Right atrium auricular region (tissue), 2 donors: ENCODE data around the gene BMP7. TPM values are rescaled to one million over a fixed set of nuclear protein-coding genes. Genes with fewer than 3 reads are reported as not detected.
"Not testable (repeated sequence)": the region's sequence is repeated elsewhere in the genome, so short reads cannot be mapped to it uniquely, and the experiment has no call there.

Experiments
- DNase-seq: peaks from one replicate; pipeline ENCODE4 v3.0.0-alpha.2; 2019; ENCODE audit warnings: low spot score
- H3K27ac ChIP-seq, 2 donors: fragments of 200-600 bp; sonication (generic); 1 replicate in 1 of 2; 2 replicates in 1 of 2; pipeline ENCODE4 v1.5.1; 2016 to 2019
- H3K27me3 ChIP-seq, 2 donors: fragments of 200-600 bp; sonication (generic); one replicate each; pipeline versions ENCODE4 v1.5.1 to v1.6.0; 2017 to 2019
- H3K36me3 ChIP-seq: fragments of 200-600 bp; sonication (generic); one replicate; pipeline ENCODE4 v1.5.1; 2016
- H3K4me1 ChIP-seq, 2 donors: fragments of 200-600 bp; sonication (generic); one replicate each; pipeline versions ENCODE4 v1.5.1 to v1.6.0; 2017 to 2019
- H3K4me3 ChIP-seq, 2 donors: fragments of 200-600 bp; sonication (generic); 1 replicate in 1 of 2; 2 replicates in 1 of 2; pipeline ENCODE4 v1.5.1; 2017 to 2019; ENCODE audit warnings: mild to moderate bottlenecking in 1 of 2, moderate library complexity in 1 of 2
- H3K9me3 ChIP-seq, 2 donors: fragments of 200-600 bp; sonication (generic); one replicate each; pipeline ENCODE4 v1.5.1; 2019
- CTCF ChIP-seq, 2 donors: fragments of 200-600 bp; sonication (generic); IDR thresholded peaks; one replicate each; pipeline ENCODE4 v1.5.1; 2019; ENCODE audit warnings: antibody characterized with exemption in 2 of 2
- total RNA-seq, 2 donors: library from RNA; depleted of rRNA; stranded (reverse); fragments of >200 nt; gene quantifications; one replicate each; pipeline ENCODE4 v1.1.0, GENCODE V29; 2016

BMP7 gene
- total RNA-seq, 2 donors from 2014 or later = 15.1 to 23.0 TPM

DNA sequence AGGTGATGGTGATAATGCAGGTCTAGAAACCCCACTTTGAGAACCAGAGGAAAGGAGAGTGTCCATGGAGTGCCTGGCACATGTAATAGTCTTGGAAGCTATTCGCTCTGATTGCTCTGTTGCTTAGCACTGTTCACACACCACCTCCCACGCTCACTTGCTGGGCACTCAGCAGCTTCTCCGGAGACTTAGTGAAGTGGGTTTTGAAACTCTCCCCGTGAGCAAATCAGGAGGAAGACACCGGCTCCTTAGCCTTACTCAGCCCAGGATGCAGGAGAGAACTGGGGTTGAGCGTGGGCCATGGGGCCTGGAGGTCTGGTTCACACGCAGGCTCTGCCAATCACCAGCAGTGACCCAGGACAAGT is 22.2 kb downstream of the BMP7 start:
- H3K9me3 ChIP-seq = no peaks in the 10 kb centered on the region
- H3K27me3 ChIP-seq = no peaks in the 10 kb centered on the region
- H3K27ac ChIP-seq = peak overlapping the region in 1 of 2 donors; percentile 70
- no peak for TF ChIP-seq CTCF (IDR thresholded peaks at IDR 0.05)
- H3K36me3 ChIP-seq = no peaks in the 10 kb centered on the region
- peaks cover 0 to 3% of the 10 kb centered on the region in 2 donors for H3K4me1 ChIP-seq
- no peak overlapping the region for H3K4me3 ChIP-seq
- no peak for DNase-seq

DNA sequence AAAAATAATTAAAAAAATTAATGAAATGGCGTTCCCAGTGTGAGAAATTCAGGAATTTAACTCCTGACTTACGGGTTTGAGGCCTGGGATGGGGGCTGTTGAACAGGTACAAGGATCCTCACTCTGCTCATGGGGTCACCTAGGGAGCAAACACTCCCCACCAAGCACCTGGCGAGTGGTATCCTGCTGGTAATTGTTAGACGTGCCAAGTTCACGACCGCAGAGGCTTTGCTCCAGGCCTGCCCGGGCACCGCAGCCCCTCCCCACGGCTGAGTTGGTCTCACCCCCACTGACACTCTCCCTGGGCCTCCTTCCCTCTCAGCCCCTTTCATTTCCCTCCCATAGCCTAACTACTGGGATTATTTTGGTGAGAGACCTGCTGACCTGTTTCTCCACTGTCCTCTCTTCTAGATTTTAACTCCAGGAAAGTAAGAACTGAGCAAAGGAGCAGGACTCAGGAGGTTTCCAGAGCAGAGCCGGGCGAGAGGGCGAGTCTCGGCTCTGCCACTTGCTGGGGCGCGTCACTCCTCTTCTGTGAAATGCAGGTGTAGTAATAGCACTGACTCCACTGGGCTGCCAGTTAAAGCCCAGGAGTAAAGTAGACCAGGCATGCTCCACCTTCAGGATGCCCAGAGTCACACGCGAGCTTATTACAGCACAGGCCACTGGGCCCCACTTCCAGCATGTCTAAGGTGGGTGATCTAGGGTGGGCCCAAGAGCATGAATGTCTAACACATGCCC is 22.8 kb downstream of the BMP7 start:
- H3K36me3 ChIP-seq = no peaks in the 10 kb centered on the region
- no peak for DNase-seq
- no peaks in the 10 kb centered on the region for H3K9me3 ChIP-seq
- peaks cover 0 to 3% of the 10 kb centered on the region in 2 donors for H3K4me1 ChIP-seq
- peak overlapping the region in 1 of 2 donors; percentile 70 for H3K27ac ChIP-seq
- TF ChIP-seq CTCF (IDR thresholded peaks at IDR 0.05) = no peak
- no peaks in the 10 kb centered on the region for H3K27me3 ChIP-seq
- H3K4me3 ChIP-seq = no peak overlapping the region

GRCh38 chr20:57242414-57242813 is 24.0 kb downstream of the BMP7 start:
- no peak for TF ChIP-seq CTCF (IDR thresholded peaks at IDR 0.05)
- Histone ChIP-seq H3K36me3 (no peaks in the 10 kb centered on the region), H3K27ac (no peak overlapping the region), H3K4me1 (peaks cover 0 to 3% of the 10 kb centered on the region in 2 donors), H3K9me3 (no peaks in the 10 kb centered on the region), H3K4me3 (no peak overlapping the region), H3K27me3 (no peaks in the 10 kb centered on the region)
- DNase-seq = no peak

DNA sequence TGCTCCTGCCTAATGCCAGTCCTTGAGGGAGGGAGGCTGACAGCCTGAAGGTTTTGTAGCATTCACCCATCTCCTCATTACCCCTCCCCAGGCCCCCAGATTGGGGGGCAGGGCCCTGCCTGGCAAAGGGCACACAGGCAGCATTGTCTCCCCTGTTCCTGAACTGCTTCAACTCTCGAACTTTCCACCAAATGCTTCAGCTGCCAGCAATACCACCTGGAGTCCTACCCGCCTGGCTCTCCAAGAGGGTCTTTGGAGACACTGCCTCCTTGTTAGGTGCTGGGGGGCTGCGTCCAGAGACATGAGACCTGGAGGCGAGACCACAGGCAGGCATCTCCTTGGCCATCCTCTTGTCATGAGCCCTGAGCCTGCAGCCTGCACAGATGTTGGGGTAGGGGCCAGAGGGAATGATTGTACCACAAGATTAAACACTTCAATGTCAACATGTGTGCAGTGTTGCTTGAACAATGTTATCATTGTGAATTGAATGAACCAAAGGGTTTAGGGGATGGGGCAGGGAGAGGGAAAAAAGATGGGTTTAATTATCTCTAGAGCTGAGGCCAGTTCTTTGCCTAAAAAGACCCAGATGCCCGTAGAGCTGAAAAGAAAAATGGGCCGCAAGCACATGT is 25.0 kb downstream of the BMP7 start:
- Histone ChIP-seq H3K9me3 (no peaks in the 10 kb centered on the region), H3K36me3 (no peaks in the 10 kb centered on the region), H3K27ac (peak overlapping the region in 1 of 2 donors; percentile 59), H3K4me3 (no peak overlapping the region), H3K4me1 (peaks cover 0 to 3% of the 10 kb centered on the region in 2 donors), H3K27me3 (no peaks in the 10 kb centered on the region)
- TF ChIP-seq CTCF (IDR thresholded peaks at IDR 0.05) = no peak
- DNase-seq = no peak

- Histone ChIP-seq H3K36me3 (no peaks in the 10 kb centered on the region), H3K4me1 (peaks cover 0 to 3% of the 10 kb centered on the region in 2 donors), H3K27me3 (no peaks in the 10 kb centered on the region), H3K4me3 (no peak overlapping the region), H3K27ac (peak overlapping the region in 1 of 2 donors; percentile 59), H3K9me3 (no peaks in the 10 kb centered on the region)
- no peak for TF ChIP-seq CTCF (IDR thresholded peaks at IDR 0.05)
- no peak for DNase-seq
Observed at GRCh38 chr20:57240581-57241362, 25.7 kb downstream of the BMP7 start.

DNA sequence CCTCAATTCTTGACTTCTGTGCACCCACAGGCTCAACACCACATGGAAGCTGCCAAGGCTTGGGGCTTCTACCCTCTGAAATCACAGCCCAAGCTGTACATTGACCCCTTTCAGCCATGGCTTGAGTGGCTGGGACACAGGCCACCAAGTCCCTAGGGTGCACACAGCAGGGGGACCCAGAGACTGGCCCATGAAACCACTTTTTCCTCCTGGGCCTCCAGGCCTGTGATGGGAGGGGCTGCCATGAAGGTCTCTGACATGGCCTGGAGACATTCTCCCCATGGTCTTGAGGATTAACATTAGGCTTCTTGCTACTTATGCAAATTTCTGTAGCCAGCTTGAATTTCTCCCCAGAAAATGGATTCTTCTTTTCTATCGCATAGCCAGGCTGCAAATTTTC is 26.7 kb downstream of the BMP7 start:
- not testable (repeated sequence) for H3K4me3 ChIP-seq, H3K27me3 ChIP-seq, H3K4me1 ChIP-seq, H3K36me3 ChIP-seq, DNase-seq, H3K9me3 ChIP-seq
- H3K27ac ChIP-seq = peak overlapping the region in 1 of 2 donors; percentile 59

GRCh38 chr20:57239324-57239723 is 27.1 kb downstream of the BMP7 start:
- H3K27me3 ChIP-seq, H3K9me3 ChIP-seq, H3K27ac ChIP-seq, DNase-seq, H3K4me3 ChIP-seq, H3K4me1 ChIP-seq, H3K36me3 ChIP-seq: not testable (repeated sequence)
